A673 (cell line): Measurements from ENCODE around the gene GRIA1. TPM values are rescaled to one million over a fixed set of nuclear protein-coding genes. Genes with fewer than 3 reads are reported as not detected.

Source experiments
- BruUV-seq: library from RNA; stranded (reverse); fragments of 400-500 nt; replicated peaks from 2 replicates; lab custom pipeline; 2021; lab: Mats Ljungman, UMichigan
- CTCF ChIA-PET: fragments of 300-600 bp; sonication (Branson Sonifier 250); formaldehyde crosslinking; loops from one replicate; lab custom pipeline; 2022; ENCODE audit warnings: antibody characterized with exemption; lab: Charles Lee
- POLR2A ChIA-PET: fragments of 300-600 bp; sonication (Branson Sonifier 250); formaldehyde crosslinking; loops from one replicate; lab custom pipeline; 2022; ENCODE audit warnings: antibody characterized with exemption; ENCODE audit not compliant: low non-redundant PET; lab: Charles Lee
- DNase-seq: peaks from one replicate; pipeline ENCODE4 v3.0.0-alpha.2; 2015; ENCODE audit warnings: low spot score
- H3K27ac ChIP-seq: fragments of 200-600 bp; sonication (generic); 2 replicates; pipeline ENCODE4 v1.5.1; 2016; ENCODE audit warnings: mixed run types, low read depth, mild to moderate bottlenecking, mixed read lengths, antibody characterized with exemption, low read length; ENCODE audit not compliant: poor library complexity, severe bottlenecking
- H3K27me3 ChIP-seq: fragments of 200-600 bp; sonication (generic); replicated peaks from 2 replicates; pipeline ENCODE4 v1.6.1; 2017; ENCODE audit warnings: mixed run types, low read depth, mild to moderate bottlenecking, mixed read lengths, antibody characterized with exemption, low read length; ENCODE audit not compliant: insufficient read depth, poor library complexity
- H3K36me3 ChIP-seq: fragments of 200-600 bp; sonication (generic); 2 replicates; pipeline ENCODE4 v1.6.1; 2016; ENCODE audit warnings: mixed run types, mild to moderate bottlenecking, mixed read lengths, antibody characterized with exemption, low read length; ENCODE audit not compliant: insufficient read depth, poor library complexity, severe bottlenecking
- H3K4me1 ChIP-seq: fragments of 200-600 bp; sonication (generic); 2 replicates; pipeline ENCODE4 v1.6.1; 2017; ENCODE audit warnings: mixed run types, mild to moderate bottlenecking, mixed read lengths, antibody characterized with exemption, low read length; ENCODE audit not compliant: insufficient read depth, poor library complexity, severe bottlenecking
- H3K4me3 ChIP-seq: fragments of 200-600 bp; sonication (generic); 2 replicates; pipeline ENCODE4 v1.5.1; 2016; ENCODE audit warnings: low read depth, mixed run types, mild to moderate bottlenecking, mixed read lengths, low read length; ENCODE audit not compliant: poor library complexity, severe bottlenecking
- H3K9me3 ChIP-seq: fragments of 200-600 bp; sonication (generic); 2 replicates; pipeline ENCODE4 v1.6.1; 2016; ENCODE audit warnings: mixed run types, low read depth, mild to moderate bottlenecking, mixed read lengths, antibody characterized with exemption, low read length; ENCODE audit not compliant: poor library complexity, severe bottlenecking
- EZH2 ChIP-seq: fragments of 200-600 bp; sonication (generic); IDR thresholded peaks from 2 replicates; pipeline ENCODE4 v1.6.1; 2017; ENCODE audit warnings: borderline replicate concordance, low read depth, mild to moderate bottlenecking, mixed read lengths, antibody characterized with exemption, low read length; ENCODE audit not compliant: poor library complexity, severe bottlenecking
- intact Hi-C: fragments of 100-400 bp; cut with micrococcal nuclease; formaldehyde crosslinking; loops from one replicate; pipeline ENCODE4 v1.10.0; 2022; ENCODE audit not compliant: unreplicated experiment
- total RNA-seq: library from RNA; stranded (reverse); gene quantifications from 2 replicates; pipeline ENCODE4 v1.2.3, GENCODE V29; 2021
- TF ChIP-seq, protein P1 (sequence below): fragments of 300-800, 200-600 bp; sonication (generic); conservative IDR thresholded peaks from 2 replicates; pipeline ENCODE4 v1.5.1; 2017; ENCODE audit warnings: low read depth, mild to moderate bottlenecking, antibody characterized with exemption, low read length, moderate library complexity, mixed read lengths

Gene GRIA1
- total RNA-seq, 1 experiment from 2014 or later = 0.69 TPM

DNA sequence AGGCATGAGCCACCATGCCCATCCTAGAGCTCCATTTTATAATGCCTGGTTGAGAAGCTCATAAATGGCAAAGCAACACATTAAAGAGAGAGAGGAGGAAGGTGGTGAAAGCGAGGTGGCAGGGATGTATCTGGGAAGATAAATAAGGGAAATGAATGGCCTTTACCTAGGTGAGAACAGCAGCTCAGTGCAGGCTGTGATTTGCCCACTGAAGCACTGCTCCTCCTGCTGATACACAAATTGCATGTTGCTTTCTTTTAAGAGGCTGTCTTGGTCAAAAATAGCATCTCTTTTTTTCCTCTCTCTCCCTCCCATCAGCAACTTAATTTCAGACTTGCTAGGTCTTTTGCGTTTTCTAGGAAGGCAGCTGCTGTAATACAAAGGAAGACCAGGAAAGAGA lies 289.4 kb downstream of the GRIA1 start:
- ChIA-PET POLR2A (no interaction called here), CTCF (no interaction called here)
- Histone ChIP-seq H3K9me3 (no peaks in the 10 kb centered on the region), H3K27me3 (peaks cover 7% of the 10 kb centered on the region), H3K36me3 (no peaks in the 10 kb centered on the region), H3K27ac (no peak overlapping the region), H3K4me3 (no peak overlapping the region), H3K4me1 (no peaks in the 10 kb centered on the region)
- DNase-seq = no peak
- no TSS peak for BruUV-seq
- intact Hi-C loops = no loop called here
- TF ChIP-seq EZH2 = no peak
- TF ChIP-seq, protein P1, sequence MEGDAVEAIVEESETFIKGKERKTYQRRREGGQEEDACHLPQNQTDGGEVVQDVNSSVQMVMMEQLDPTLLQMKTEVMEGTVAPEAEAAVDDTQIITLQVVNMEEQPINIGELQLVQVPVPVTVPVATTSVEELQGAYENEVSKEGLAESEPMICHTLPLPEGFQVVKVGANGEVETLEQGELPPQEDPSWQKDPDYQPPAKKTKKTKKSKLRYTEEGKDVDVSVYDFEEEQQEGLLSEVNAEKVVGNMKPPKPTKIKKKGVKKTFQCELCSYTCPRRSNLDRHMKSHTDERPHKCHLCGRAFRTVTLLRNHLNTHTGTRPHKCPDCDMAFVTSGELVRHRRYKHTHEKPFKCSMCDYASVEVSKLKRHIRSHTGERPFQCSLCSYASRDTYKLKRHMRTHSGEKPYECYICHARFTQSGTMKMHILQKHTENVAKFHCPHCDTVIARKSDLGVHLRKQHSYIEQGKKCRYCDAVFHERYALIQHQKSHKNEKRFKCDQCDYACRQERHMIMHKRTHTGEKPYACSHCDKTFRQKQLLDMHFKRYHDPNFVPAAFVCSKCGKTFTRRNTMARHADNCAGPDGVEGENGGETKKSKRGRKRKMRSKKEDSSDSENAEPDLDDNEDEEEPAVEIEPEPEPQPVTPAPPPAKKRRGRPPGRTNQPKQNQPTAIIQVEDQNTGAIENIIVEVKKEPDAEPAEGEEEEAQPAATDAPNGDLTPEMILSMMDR = no peak

DNA sequence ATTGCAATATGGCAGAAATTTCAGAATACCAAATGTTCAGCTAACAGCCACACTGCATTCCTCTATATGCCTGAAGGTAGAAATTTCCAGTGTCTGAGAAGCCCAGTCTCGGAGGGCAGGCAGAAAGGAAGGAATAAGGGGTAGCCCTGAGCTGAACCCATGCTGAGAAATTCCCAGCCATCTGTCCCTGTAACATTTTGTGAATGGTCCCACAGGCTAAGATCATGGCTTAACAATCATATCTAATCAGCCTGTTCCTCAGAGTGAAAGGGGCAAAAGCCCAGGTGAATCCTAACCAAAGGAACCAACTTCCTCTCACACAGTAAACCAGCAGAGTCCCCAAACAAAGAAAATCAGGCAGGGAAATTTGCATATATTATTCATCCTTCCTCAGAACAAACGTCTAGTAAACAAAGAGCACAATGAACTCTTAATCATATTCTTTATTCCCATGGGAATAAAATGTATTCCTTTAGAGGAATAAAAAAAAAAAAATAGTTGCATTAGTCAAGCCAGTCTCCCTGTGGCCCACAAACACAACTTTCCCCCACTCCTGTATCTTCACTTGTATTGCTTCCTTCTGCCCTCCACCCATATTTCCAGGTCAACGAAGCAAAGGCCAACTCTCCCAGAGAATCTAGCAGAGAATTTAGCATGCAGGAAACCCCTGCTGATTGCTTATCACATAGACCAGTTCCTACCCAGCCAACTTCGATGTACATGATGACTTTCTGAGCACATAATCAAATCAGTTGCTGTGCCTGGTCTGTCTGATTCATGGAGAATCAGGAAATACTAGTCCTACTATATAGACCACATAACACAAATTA lies 290.6 kb downstream of the GRIA1 start:
- DNase-seq = no peak
- ChIA-PET POLR2A (no interaction called here), CTCF (no interaction called here)
- Histone ChIP-seq H3K27ac (no peak overlapping the region), H3K36me3 (no peaks in the 10 kb centered on the region), H3K27me3 (peaks cover 11% of the 10 kb centered on the region), H3K9me3 (no peaks in the 10 kb centered on the region), H3K4me1 (no peaks in the 10 kb centered on the region), H3K4me3 (no peak overlapping the region)
- intact Hi-C loops = no loop called here
- TF ChIP-seq EZH2 = no peak
- TF ChIP-seq, protein P1 = no peak
- BruUV-seq = no TSS peak

DNA sequence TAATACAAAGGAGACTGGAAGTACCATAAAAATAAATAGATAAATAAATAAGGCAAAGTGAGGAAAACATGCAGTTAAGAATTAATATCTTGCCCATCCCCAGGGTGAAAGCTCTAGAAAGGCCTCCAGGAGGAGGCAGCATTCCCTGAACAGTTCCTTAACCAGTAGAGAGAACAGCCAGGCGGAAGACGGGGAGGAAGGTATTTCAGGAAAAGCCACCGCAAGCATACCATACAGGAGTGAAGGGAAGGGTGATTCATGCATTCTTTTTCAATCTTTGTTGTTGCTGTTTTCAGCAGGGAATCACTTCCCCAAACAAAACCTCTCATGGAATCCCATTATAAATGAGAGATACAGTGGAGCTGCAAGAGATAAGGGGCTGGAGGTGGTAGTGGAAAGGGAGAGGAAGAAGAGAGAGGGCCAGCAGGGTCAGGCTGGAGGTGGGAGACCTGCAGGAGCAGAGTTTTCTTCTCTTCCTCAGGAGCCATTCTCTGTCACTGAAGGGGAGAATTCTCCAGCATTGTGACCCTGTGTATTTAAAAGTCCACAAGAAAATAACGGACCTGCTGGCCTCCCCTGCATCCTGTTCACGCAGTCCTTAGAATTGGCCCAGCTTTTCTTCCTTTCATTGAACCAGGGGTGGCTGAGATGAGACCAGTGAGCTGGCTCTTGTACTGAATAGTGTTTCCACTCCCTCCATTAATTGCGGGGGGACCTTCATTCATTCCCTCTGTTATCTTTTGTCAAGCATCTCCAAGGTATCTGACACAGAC lies 292.3 kb downstream of the GRIA1 start:
- no TSS peak for BruUV-seq
- H3K4me3 ChIP-seq = no peak overlapping the region
- no peak for DNase-seq
- POLR2A ChIA-PET = no interaction called here
- H3K4me1 ChIP-seq = no peaks in the 10 kb centered on the region
- H3K27me3 ChIP-seq = peaks cover 3% of the 10 kb centered on the region
- no peak overlapping the region for H3K27ac ChIP-seq
- no peaks in the 10 kb centered on the region for H3K9me3 ChIP-seq
- CTCF ChIA-PET = interaction anchor here (0.6 kb wide), 1 partner anchor 111 kb away, joined by 7 read pairs; no protein-coding TSS in a partner anchor
- intact Hi-C loops = no loop called here
- H3K36me3 ChIP-seq = no peaks in the 10 kb centered on the region
- TF ChIP-seq, protein P1 = no peak
- no peak for TF ChIP-seq EZH2
